ENCODE measurements around the gene MAML1. TPM values are rescaled to one million over a fixed set of nuclear protein-coding genes. Genes with fewer than 3 reads are reported as not detected.

MAML1 gene
- total RNA-seq, 1 experiment from 2014 or later: 10.6 TPM

DNA sequence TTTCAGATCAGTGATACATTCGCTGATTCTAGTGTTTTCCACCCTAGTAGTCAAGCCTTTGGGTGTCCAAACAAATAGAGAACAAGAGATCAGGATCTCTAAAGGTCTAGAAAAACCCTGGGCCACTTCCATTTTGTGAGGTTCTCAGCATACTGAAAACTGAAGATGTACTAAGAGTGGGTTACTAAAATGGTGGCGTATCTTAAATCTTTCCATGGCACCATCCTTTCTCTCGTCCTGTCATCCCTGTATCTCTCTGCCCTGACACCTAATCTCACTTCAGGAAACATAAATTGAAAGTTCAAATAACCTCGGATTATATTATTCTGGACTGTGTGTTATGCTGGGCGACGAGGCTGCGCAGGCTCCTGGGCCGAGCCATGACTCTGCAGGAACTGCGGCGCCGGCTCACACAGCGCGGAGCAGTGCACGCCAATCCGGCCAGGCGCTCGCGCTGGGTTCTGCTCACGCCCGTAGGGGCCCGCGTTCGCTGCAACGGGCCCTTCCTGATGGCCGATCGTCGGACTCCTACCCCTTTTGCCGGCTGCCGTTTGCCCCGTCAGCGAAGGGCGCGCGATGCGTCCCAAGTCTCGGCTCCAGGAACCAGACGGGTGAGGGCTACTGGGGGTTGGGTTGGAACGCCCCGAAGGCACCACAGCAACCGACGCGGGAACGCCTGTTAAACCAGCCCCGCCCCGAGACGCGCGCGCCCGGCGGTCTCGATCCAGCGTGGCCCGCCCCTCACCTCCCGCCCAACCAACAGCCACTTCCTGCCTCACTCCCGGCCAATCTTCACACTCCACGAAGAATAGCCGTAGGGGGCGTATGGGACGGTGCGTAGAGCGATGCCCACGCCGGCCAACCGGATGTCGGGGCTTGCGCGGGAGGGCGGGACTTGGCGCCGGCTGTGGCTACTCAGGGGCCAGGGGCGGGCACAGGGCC is 34.4 kb upstream of the MAML1 start:
- TSS peak; percentile 91 for BruUV-seq (replicated peaks)
- POLR2A ChIA-PET (ENCODE audit: unreplicated experiment): no interaction called here
- intact Hi-C loops (cut with micrococcal nuclease): loop anchor here (2.0 kb wide), 2 partner anchors 13 to 35 kb away; partner anchors contain the start of gene MAML1

GRCh38 chr5:179698935-179699615 is 33.5 kb upstream of the MAML1 start, which contains the start of gene CANX:
TSS of gene CANX (plus strand) at chr5:179698967. CDS start at chr5:179705682, 6,715 bp downstream.
- Histone ChIP-seq H3K9me3 (ENCODE audit: low read length) (no peaks in the 10 kb centered on the region), H3K27ac (ENCODE audit: low read length) (peak within 1 kb of the TSS; percentile 92), H3K9me2 (replicated peaks; ENCODE audit: low read length) (no peaks in the 10 kb centered on the region), H3K9ac (ENCODE audit: low read length) (peak within 1 kb of the TSS; percentile 100), H2AFZ (ENCODE audit: low read length) (peak within 1 kb of the TSS; percentile 49), H3K4me3 (ENCODE audit: low read length) (peak within 1 kb of the TSS; percentile 100), H3K4me2 (ENCODE audit: low read length) (peak within 1 kb of the TSS; percentile 91), H4K20me1 (ENCODE audit: low read length) (peaks cover 31% of the 10 kb centered on the region), H3K4me1 (ENCODE audit: insufficient read depth, low read length) (peaks cover 7% of the 10 kb centered on the region; the same call in 1 of the 2 replicates), H3K79me2 (ENCODE audit: low read length) (peaks cover 64% of the 10 kb centered on the region), H3K27me3 (ENCODE audit: low read length) (no peaks in the 10 kb centered on the region), H3K36me3 (ENCODE audit: low read depth, low read length) (peaks cover 5% of the 10 kb centered on the region; the same call in 1 of the 2 replicates), H3F3A (ENCODE audit: low read length, unreplicated experiment) (no peaks in the 10 kb centered on the region)
- no peak for TF ChIP-seq EZH2 (IDR thresholded peaks at IDR 0.05; ENCODE audit: low read length, unreplicated experiment)
- TF ChIP-seq EZH2phosphoT487 (IDR thresholded peaks at IDR 0.05; ENCODE audit: borderline replicate concordance, low read length): no peak
- no peak for TF ChIP-seq CTCF (conservative IDR thresholded peaks at IDR 0.05; ENCODE audit: low read depth, low read length)
- CTCF ChIA-PET: no interaction called here
- no TSS peak for BruUV-seq (replicated peaks)
- ATAC-seq (no peak; the same call in 1 of the 2 replicates), DNase-seq (no peak)
- POLR2A ChIA-PET (ENCODE audit: unreplicated experiment): no interaction called here
- intact Hi-C loops (cut with micrococcal nuclease): loop anchor here (2.0 kb wide), 2 partner anchors 14 to 34 kb away; partner anchors contain the start of gene MAML1

More for the DNA sequence above, 34.4 kb upstream of the MAML1 start:
- Histone ChIP-seq H4K20me1 (ENCODE audit: low read length) (peaks cover 23% of the 10 kb centered on the region), H3K27me3 (ENCODE audit: low read length) (no peaks in the 10 kb centered on the region), H3K4me1 (ENCODE audit: insufficient read depth, low read length) (peaks cover 7% of the 10 kb centered on the region; the same call in 1 of the 2 replicates), H3K27ac (ENCODE audit: low read length) (peak overlapping the region; percentile 92), H3K9me2 (replicated peaks; ENCODE audit: low read length) (no peaks in the 10 kb centered on the region), H3K36me3 (ENCODE audit: low read depth, low read length) (no peaks in the 10 kb centered on the region), H3K4me2 (ENCODE audit: low read length) (peak overlapping the region; percentile 91), H3F3A (ENCODE audit: low read length, unreplicated experiment) (no peaks in the 10 kb centered on the region), H3K9me3 (ENCODE audit: low read length) (no peaks in the 10 kb centered on the region), H3K9ac (ENCODE audit: low read length) (peak overlapping the region; percentile 100), H2AFZ (ENCODE audit: low read length) (peak overlapping the region; percentile 49), H3K79me2 (ENCODE audit: low read length) (peaks cover 56% of the 10 kb centered on the region), H3K4me3 (ENCODE audit: low read length) (peak overlapping the region; percentile 100)
- ATAC-seq (peak; percentile 89), DNase-seq (peak; percentile 97)
- CTCF ChIA-PET: no interaction called here
- TF ChIP-seq EZH2phosphoT487 (IDR thresholded peaks at IDR 0.05; ENCODE audit: borderline replicate concordance, low read length) (no peak), EZH2 (IDR thresholded peaks at IDR 0.05; ENCODE audit: low read length, unreplicated experiment) (no peak), CTCF (conservative IDR thresholded peaks at IDR 0.05; ENCODE audit: low read depth, low read length) (no peak)
